Activated naive CD8-positive, alpha-beta T cell treated with anti-CD3 and anti-CD28 coated beads, Interleukin-2, amount 10 ng/mL, durations not matched to agents 7 days and 5 days (primary cell): ENCODE measurements around the gene FAM210B. TPM values are rescaled to one million over a fixed set of nuclear protein-coding genes. Genes with fewer than 3 reads are reported as not detected.
"Not testable (repeated sequence)": the region's sequence is repeated elsewhere in the genome, so short reads cannot be mapped to it uniquely, and the experiment has no call there.

Experiments
- ATAC-seq: fragments of 150-1000 bp; cut with Tn5 transposase; one replicate; pipeline ENCODE4 v1.10.0; 2021; ENCODE audit warnings: low read depth, moderate library complexity
- POLR2A ChIA-PET: fragments of 350-600 bp; sonication (Branson Sonifier 250); formaldehyde crosslinking; loops from one replicate; lab custom pipeline; 2021; ENCODE audit warnings: antibody characterized with exemption; lab: Charles Lee
- DNase-seq: peaks from one replicate; pipeline ENCODE4 v3.0.0; 2021
- H3K27ac Mint-ChIP-seq: one replicate; pipeline ENCODE4 v1.8.0; 2022; ENCODE audit warnings: mild to moderate bottlenecking, mixed read lengths
- H3K27me3 Mint-ChIP-seq: one replicate; pipeline ENCODE4 v1.8.0; 2022; ENCODE audit warnings: mild to moderate bottlenecking, moderate library complexity, mixed read lengths
- H3K36me3 Mint-ChIP-seq: one replicate; pipeline ENCODE4 v1.8.0; 2021; ENCODE audit warnings: mild to moderate bottlenecking, mixed read lengths
- H3K4me1 Mint-ChIP-seq: one replicate; pipeline ENCODE4 v1.8.0; 2021; ENCODE audit warnings: mixed read lengths
- H3K4me3 Mint-ChIP-seq: one replicate; pipeline ENCODE4 v1.8.0; 2022; ENCODE audit warnings: mild to moderate bottlenecking, moderate library complexity, mixed read lengths
- H3K9me3 Mint-ChIP-seq: one replicate; pipeline ENCODE4 v1.8.0; 2021; ENCODE audit warnings: mixed read lengths
- total RNA-seq, 2 experiments: library from RNA; stranded (reverse); gene quantifications; one replicate each; pipeline ENCODE4 v1.2.3, GENCODE V29; 2021

FAM210B gene
- total RNA-seq, 2 experiments from 2014 or later = 10.9 to 13.6 TPM

- ATAC-seq = no peak
- Mint-ChIP-seq H3K4me3 (no peak overlapping the region), H3K27ac (peak overlapping the region; percentile 30), H3K4me1 (peaks cover 40% of the 10 kb centered on the region), H3K36me3 (peaks cover 55% of the 10 kb centered on the region), H3K27me3 (no peaks in the 10 kb centered on the region), H3K9me3 (no peaks in the 10 kb centered on the region)
- POLR2A ChIA-PET = no interaction called here
- no peak for DNase-seq
Observed at GRCh38 chr20:56409956-56410355, 51.2 kb downstream of the FAM210B start.

- H3K36me3 Mint-ChIP-seq = peaks cover 44% of the 10 kb centered on the region
- ATAC-seq, H3K9me3 Mint-ChIP-seq, H3K27me3 Mint-ChIP-seq, DNase-seq: not testable (repeated sequence)
- POLR2A ChIA-PET = interaction anchor here (0.8 to 3.5 kb wide), 11 partner anchors 9 to 58 kb away, joined by 3 to 49 read pairs (median 8); partner anchors contain the start of genes AURKA, CSTF1 and RTF2
- peaks cover 42% of the 10 kb centered on the region for H3K4me1 Mint-ChIP-seq
- H3K27ac Mint-ChIP-seq = peak overlapping the region; percentile 98
- peak overlapping the region; percentile 95 for H3K4me3 Mint-ChIP-seq
Observed at GRCh38 chr20:56411287-56411686, 52.5 kb downstream of the FAM210B start.

GRCh38 chr20:56411759-56412472 is 53.1 kb downstream of the FAM210B start, which contains the start of gene CASS4:
Gene CASS4 (plus strand): TSS chr20:56412260. CDS start chr20:56412459, 199 bp downstream.
- DNase-seq = peak; percentile 53
- ATAC-seq = peak; percentile 79
- H3K9me3 Mint-ChIP-seq = no peaks in the 10 kb centered on the region

GRCh38 chr20:56412473-56412790 is 53.7 kb downstream of the FAM210B start:
- H3K27me3 Mint-ChIP-seq = no peaks in the 10 kb centered on the region
- POLR2A ChIA-PET = interaction anchor here (0.9 to 3.5 kb wide), 13 partner anchors 10 to 57 kb away, joined by 3 to 49 read pairs (median 6); partner anchors contain the start of genes AURKA, CSTF1 and RTF2
- ATAC-seq (no peak), DNase-seq (no peak)
- peaks cover 52% of the 10 kb centered on the region for H3K4me1 Mint-ChIP-seq
- peak overlapping the region; percentile 98 for H3K27ac Mint-ChIP-seq
- H3K4me3 Mint-ChIP-seq = peak overlapping the region; percentile 95
- no peaks in the 10 kb centered on the region for H3K9me3 Mint-ChIP-seq
- peaks cover 41% of the 10 kb centered on the region for H3K36me3 Mint-ChIP-seq

More at GRCh38 chr20:56411759-56412472, 53.1 kb downstream of the FAM210B start, which contains the start of gene CASS4:
- Mint-ChIP-seq H3K36me3 (peaks cover 43% of the 10 kb centered on the region), H3K27me3 (no peaks in the 10 kb centered on the region), H3K27ac (peak within 1 kb of the TSS; percentile 98), H3K4me3 (peak within 1 kb of the TSS; percentile 95), H3K4me1 (peaks cover 47% of the 10 kb centered on the region)
- POLR2A ChIA-PET = interaction anchor here (0.8 to 3.5 kb wide), 13 partner anchors 10 to 57 kb away, joined by 3 to 49 read pairs (median 6); partner anchors contain the start of genes AURKA, CSTF1 and RTF2

GRCh38 chr20:56412949-56413348 is 54.2 kb downstream of the FAM210B start:
- no peaks in the 10 kb centered on the region for H3K9me3 Mint-ChIP-seq
- H3K4me1 Mint-ChIP-seq = peaks cover 55% of the 10 kb centered on the region
- H3K36me3 Mint-ChIP-seq = peaks cover 41% of the 10 kb centered on the region
- peak overlapping the region; percentile 95 for H3K4me3 Mint-ChIP-seq
- no peaks in the 10 kb centered on the region for H3K27me3 Mint-ChIP-seq
- POLR2A ChIA-PET = interaction anchor here (0.7 to 3.5 kb wide), 11 partner anchors 9 to 56 kb away, joined by 4 to 49 read pairs (median 6); partner anchors contain the start of genes AURKA, CSTF1 and RTF2
- DNase-seq (no peak), ATAC-seq (no peak)
- H3K27ac Mint-ChIP-seq = peak overlapping the region; percentile 98

GRCh38 chr20:56414842-56415765 is 56.3 kb downstream of the FAM210B start:
- Mint-ChIP-seq H3K36me3 (peaks cover 36% of the 10 kb centered on the region), H3K4me3 (peak overlapping the region; percentile 95), H3K27ac (peak overlapping the region; percentile 82), H3K9me3 (no peaks in the 10 kb centered on the region), H3K27me3 (no peaks in the 10 kb centered on the region), H3K4me1 (peaks cover 62% of the 10 kb centered on the region)
- no peak for DNase-seq
- peak; percentile 25 for ATAC-seq
- POLR2A ChIA-PET = interaction anchor here (0.5 to 1.3 kb wide), 2 partner anchors 42 to 49 kb away, joined by 3 to 4 read pairs; no protein-coding TSS in a partner anchor

GRCh38 chr20:56417402-56417801 is 58.6 kb downstream of the FAM210B start:
- DNase-seq = no peak
- no peak for ATAC-seq
- Mint-ChIP-seq H3K27ac (peak overlapping the region; percentile 92), H3K36me3 (peaks cover 46% of the 10 kb centered on the region), H3K27me3 (no peaks in the 10 kb centered on the region), H3K4me3 (peak overlapping the region; percentile 73), H3K9me3 (no peaks in the 10 kb centered on the region), H3K4me1 (peaks cover 67% of the 10 kb centered on the region)
- POLR2A ChIA-PET = interaction anchor here (1.2 to 3.2 kb wide), 6 partner anchors 24 to 51 kb away, joined by 3 to 34 read pairs (median 8); partner anchors contain the start of genes AURKA, CSTF1 and RTF2

GRCh38 chr20:56417911-56418310 is 59.1 kb downstream of the FAM210B start:
- peak overlapping the region; percentile 73 for H3K4me3 Mint-ChIP-seq

More at GRCh38 chr20:56417911-56418310, 59.1 kb downstream of the FAM210B start:
- no peaks in the 10 kb centered on the region for H3K9me3 Mint-ChIP-seq
- H3K4me1 Mint-ChIP-seq = peaks cover 70% of the 10 kb centered on the region
- peaks cover 43% of the 10 kb centered on the region for H3K36me3 Mint-ChIP-seq
- POLR2A ChIA-PET = interaction anchor here (0.9 to 3.2 kb wide), 9 partner anchors 9 to 51 kb away, joined by 3 to 34 read pairs (median 6); partner anchors contain the start of genes AURKA, CSTF1 and RTF2
- ATAC-seq (no peak), DNase-seq (no peak)
- peak overlapping the region; percentile 92 for H3K27ac Mint-ChIP-seq
- H3K27me3 Mint-ChIP-seq = no peaks in the 10 kb centered on the region

Other genes starting within 250 kb of the FAM210B start
- not detected for gene MC3R, start 110.2 kb upstream of the FAM210B start, total RNA-seq
- gene AURKA, start 33.2 kb downstream of the FAM210B start, total RNA-seq = 10 to 100 TPM; 52.4 to 60.1 TPM
- 10 to 100 TPM; 55.7 to 58.3 TPM for gene CSTF1, start 33.7 kb downstream of the FAM210B start, total RNA-seq
- gene CASS4, start 53.3 kb downstream of the FAM210B start, total RNA-seq = 10 to 100 TPM; 14.2 to 18.7 TPM
- 100 to 1,000 TPM in 1 of 2 experiments, 10 to 100 TPM in 1; 99.8 to 101 TPM for gene RTF2, start 109.7 kb downstream of the FAM210B start, total RNA-seq
- gene FAM209A, start 165.8 kb downstream of the FAM210B start, total RNA-seq = 1 to 10 TPM; 3.3 to 4.1 TPM
- 1 to 10 TPM; 1.1 to 1.8 TPM for gene FAM209B, start 174.3 kb downstream of the FAM210B start, total RNA-seq